Measurements from ENCODE around the gene ABCD1. TPM values are rescaled to one million over a fixed set of nuclear protein-coding genes. Genes with fewer than 3 reads are reported as not detected.

ABCD1 gene
- polyA plus RNA-seq, 3 donors: 5.6 to 22.5 (median 5.8) TPM

- Histone ChIP-seq H2AFZ (ENCODE audit: insufficient read depth, low read depth, low read length, poor library complexity, severe bottlenecking) (no peak overlapping the region), H3K79me2 (ENCODE audit: insufficient read depth, low read length) (peaks cover 10% of the 10 kb centered on the region), H3K4me1 (ENCODE audit: control insufficient read depth in 1 of 2, insufficient read depth in 2 of 2, low read length in 2 of 2) (peaks cover 12 to 13% of the 10 kb centered on the region in 2 donors), H4K20me1 (ENCODE audit: insufficient read depth, low read length) (peaks cover 64% of the 10 kb centered on the region), H3K4me2 (replicated peaks; ENCODE audit: extremely low read depth, low read length, poor library complexity, severe bottlenecking) (no peak overlapping the region), H3K27me3 (ENCODE audit: control insufficient read depth in 2 of 2, insufficient read depth in 2 of 2, low read length in 2 of 2) (no peaks in the 10 kb centered on the region), H3K36me3 (replicated peaks in 1 of 2; ENCODE audit: control insufficient read depth in 1 of 2, insufficient read depth in 2 of 2, low read length in 2 of 2) (peaks cover 39 to 86% of the 10 kb centered on the region in 2 donors), H3K9me3 (replicated peaks in 1 of 2; ENCODE audit: control insufficient read depth in 1 of 2, insufficient read depth in 1 of 2, low read length in 2 of 2) (no peaks in the 10 kb centered on the region), H3K9ac (ENCODE audit: insufficient read depth, low read length, poor library complexity, severe bottlenecking) (no peak overlapping the region), H3K4me3 (replicated peaks in 1 of 3; ENCODE audit: low read depth in 2 of 3, low read length in 3 of 3) (no peak overlapping the region), H3K27ac (ENCODE audit: low read depth in 1 of 2, low read length in 2 of 2) (peak overlapping the region; percentile 12 to 32)
- intact Hi-C loops (cut with micrococcal nuclease): no loop called here
- 100% methylated on average over 1 of the region's 3 CpGs for WGBS (ENCODE audit: insufficient coverage)
- no peaks in the 10 kb centered on the region for H3K9me3 Mint-ChIP-seq
- peaks cover 47 to 68% of the 10 kb centered on the region in 2 donors for H3K36me3 Mint-ChIP-seq
- no peak overlapping the region for H3K4me3 Mint-ChIP-seq
- TF ChIP-seq, protein P1, sequence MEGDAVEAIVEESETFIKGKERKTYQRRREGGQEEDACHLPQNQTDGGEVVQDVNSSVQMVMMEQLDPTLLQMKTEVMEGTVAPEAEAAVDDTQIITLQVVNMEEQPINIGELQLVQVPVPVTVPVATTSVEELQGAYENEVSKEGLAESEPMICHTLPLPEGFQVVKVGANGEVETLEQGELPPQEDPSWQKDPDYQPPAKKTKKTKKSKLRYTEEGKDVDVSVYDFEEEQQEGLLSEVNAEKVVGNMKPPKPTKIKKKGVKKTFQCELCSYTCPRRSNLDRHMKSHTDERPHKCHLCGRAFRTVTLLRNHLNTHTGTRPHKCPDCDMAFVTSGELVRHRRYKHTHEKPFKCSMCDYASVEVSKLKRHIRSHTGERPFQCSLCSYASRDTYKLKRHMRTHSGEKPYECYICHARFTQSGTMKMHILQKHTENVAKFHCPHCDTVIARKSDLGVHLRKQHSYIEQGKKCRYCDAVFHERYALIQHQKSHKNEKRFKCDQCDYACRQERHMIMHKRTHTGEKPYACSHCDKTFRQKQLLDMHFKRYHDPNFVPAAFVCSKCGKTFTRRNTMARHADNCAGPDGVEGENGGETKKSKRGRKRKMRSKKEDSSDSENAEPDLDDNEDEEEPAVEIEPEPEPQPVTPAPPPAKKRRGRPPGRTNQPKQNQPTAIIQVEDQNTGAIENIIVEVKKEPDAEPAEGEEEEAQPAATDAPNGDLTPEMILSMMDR (IDR thresholded peaks at IDR 0.05): no peak
- peaks cover 0 to 16% (median 0%) of the 10 kb centered on the region in 3 donors for H3K27me3 Mint-ChIP-seq (ENCODE audit: low read depth in 3 of 3)
- DNase-seq: peak in 2 of 3 donors; percentile 1 to 9
- H3K4me1 Mint-ChIP-seq: peaks cover 11% of the 10 kb centered on the region
- H3K27ac Mint-ChIP-seq: peak overlapping the region in 3 of 7 donors; percentile 68 to 74 (median 73)
Observed at GRCh38 chrX:153714256-153714655, 10.4 kb upstream of the ABCD1 start.

DNA sequence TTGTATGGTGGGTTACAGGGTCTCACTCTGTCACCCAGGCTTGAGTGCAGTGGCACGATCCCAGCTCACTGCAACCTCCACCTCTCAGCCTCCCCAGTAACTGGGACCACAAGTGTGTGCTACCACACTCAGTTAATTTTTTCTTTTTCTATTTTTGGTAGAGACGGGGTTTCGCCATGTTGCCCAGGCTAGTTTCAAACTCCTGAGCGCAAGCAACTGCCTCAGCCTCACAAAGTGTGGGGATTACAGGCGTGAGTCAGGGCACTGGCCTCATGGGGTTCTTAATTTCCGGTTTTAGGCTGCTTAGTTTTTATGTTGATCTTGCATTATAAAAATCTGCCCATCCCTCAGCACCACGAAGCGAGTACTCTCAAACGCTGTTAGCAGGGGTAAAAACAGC is 7.2 kb upstream of the ABCD1 start:
- H3K27ac Mint-ChIP-seq: peak overlapping the region in 1 of 7 donors; percentile 36
- Histone ChIP-seq H3K4me3 (replicated peaks in 1 of 3; ENCODE audit: low read depth in 2 of 3, low read length in 3 of 3) (no peak overlapping the region), H3K79me2 (ENCODE audit: insufficient read depth, low read length) (peaks cover 33% of the 10 kb centered on the region), H3K27ac (ENCODE audit: low read depth in 1 of 2, low read length in 2 of 2) (no peak overlapping the region), H3K9me3 (replicated peaks in 1 of 2; ENCODE audit: control insufficient read depth in 1 of 2, insufficient read depth in 1 of 2, low read length in 2 of 2) (no peaks in the 10 kb centered on the region), H3K4me1 (ENCODE audit: control insufficient read depth in 1 of 2, insufficient read depth in 2 of 2, low read length in 2 of 2) (peaks cover 18 to 20% of the 10 kb centered on the region in 2 donors), H3K9ac (ENCODE audit: insufficient read depth, low read length, poor library complexity, severe bottlenecking) (no peak overlapping the region), H3K4me2 (replicated peaks; ENCODE audit: extremely low read depth, low read length, poor library complexity, severe bottlenecking) (no peak overlapping the region), H4K20me1 (ENCODE audit: insufficient read depth, low read length) (peaks cover 73% of the 10 kb centered on the region), H3K36me3 (replicated peaks in 1 of 2; ENCODE audit: control insufficient read depth in 1 of 2, insufficient read depth in 2 of 2, low read length in 2 of 2) (peaks cover 39 to 76% of the 10 kb centered on the region in 2 donors), H3K27me3 (ENCODE audit: control insufficient read depth in 2 of 2, insufficient read depth in 2 of 2, low read length in 2 of 2) (no peaks in the 10 kb centered on the region), H2AFZ (ENCODE audit: insufficient read depth, low read depth, low read length, poor library complexity, severe bottlenecking) (no peak overlapping the region)
- H3K4me3 Mint-ChIP-seq: no peak overlapping the region
- 92% methylated on average over 2 of the region's 9 CpGs for WGBS (ENCODE audit: insufficient coverage)
- peaks cover 50 to 63% of the 10 kb centered on the region in 2 donors for H3K36me3 Mint-ChIP-seq
- H3K4me1 Mint-ChIP-seq: peaks cover 16% of the 10 kb centered on the region
- intact Hi-C loops (cut with micrococcal nuclease): no loop called here
- H3K9me3 Mint-ChIP-seq: no peaks in the 10 kb centered on the region
- peaks cover 0 to 18% (median 1%) of the 10 kb centered on the region in 3 donors for H3K27me3 Mint-ChIP-seq (ENCODE audit: low read depth in 3 of 3)
- TF ChIP-seq, protein P1 (IDR thresholded peaks at IDR 0.05): no peak
- no peak for DNase-seq

All from CD14-positive monocyte (primary cell).